ENCODE data around the gene IL18.

The IL18 gene

DNA sequence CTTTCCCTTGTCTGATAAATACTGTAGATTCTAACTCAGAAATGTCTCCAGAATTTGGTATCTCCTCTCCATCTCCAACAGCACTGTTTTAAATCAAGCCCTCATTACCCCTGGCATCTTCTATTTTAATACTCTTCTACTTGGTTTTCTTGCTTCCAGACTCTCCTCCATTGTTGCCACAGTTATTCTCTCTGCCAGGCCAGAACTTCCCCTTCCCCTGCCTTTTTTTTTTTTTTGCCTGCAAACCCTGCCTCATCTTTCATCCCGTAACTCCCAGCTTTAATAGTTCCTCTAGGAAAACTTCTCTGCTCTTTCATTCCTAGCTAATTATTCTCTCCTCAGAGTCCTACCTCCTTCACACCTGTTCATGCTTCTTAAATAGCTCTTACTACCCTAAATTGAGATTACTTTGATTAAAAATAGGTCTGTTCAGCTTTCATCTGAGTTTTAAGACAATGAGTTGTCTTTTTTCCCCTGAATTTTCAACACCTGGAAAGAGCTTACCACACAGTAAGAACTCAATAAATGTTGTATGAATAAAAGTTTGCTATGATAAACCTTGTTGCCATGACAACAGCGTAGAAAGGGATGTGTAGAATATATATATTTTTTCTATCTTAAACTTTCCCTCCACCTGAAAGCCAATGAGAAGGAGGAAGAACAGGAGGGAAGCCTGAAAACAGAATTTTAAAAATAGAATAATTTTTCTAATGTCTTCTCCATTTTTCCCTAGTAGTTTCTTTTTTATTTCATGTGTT, 3.6 kb downstream of the IL18 start:
- no peak overlapping the region for H3K4me3 Mint-ChIP-seq
- CTCF ChIA-PET, result no interaction called here
- no peaks in the 10 kb centered on the region for H3K9me3 Mint-ChIP-seq
- no peak for DNase-seq
- H3K27ac Mint-ChIP-seq, result no peak overlapping the region
- H3K27me3 Mint-ChIP-seq, result peaks cover 17% of the 10 kb centered on the region
- peaks cover 4% of the 10 kb centered on the region for H3K4me1 Mint-ChIP-seq
- H3K36me3 Mint-ChIP-seq, result no peaks in the 10 kb centered on the region

DNA sequence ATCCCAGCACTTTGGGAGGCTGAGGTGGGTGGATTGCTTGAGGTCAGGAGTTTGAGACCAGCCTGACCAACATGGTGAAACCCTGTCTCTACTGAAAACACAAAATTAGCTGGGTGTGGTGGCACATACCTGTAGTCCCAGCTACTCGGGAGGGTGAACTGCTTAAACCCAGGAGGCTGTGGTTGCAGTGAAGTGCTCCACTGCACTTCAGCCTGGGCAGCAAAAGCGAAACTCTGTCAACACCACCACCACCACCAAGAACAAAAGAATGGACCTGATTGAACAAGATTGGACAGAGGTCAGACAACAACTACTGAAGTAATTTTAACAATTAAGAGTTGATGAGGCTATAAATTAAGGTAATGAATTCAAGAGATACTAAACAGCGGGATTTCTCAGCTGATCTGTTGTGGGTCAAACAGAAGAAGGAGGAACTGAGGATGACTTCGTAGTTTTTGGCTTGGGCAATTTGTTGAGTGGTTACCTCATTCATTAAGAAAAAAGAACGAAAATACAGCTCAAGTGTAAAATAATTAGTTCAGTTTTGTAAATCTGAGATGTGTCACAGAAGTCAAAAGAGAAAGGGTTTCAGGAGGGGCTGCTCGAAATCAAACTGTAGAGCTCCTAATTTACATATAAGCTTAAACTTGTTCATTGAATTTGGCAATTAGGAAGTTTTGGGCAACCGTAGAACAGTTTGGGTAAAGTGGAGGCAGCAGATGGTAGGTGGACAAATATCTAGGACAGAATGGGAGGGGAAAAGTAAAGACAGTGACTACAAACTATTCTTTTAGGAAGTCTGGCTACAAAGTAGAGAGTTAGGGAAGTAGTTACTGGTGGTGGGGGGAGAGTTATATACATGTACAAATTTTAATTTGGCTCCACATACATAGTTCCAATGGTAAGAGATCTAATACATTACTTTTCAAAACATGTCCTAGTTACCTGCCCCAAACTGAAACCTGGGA, 4.5 kb downstream of the IL18 start:
- Mint-ChIP-seq H3K27me3 (peaks cover 17% of the 10 kb centered on the region), H3K9me3 (no peaks in the 10 kb centered on the region), H3K4me1 (peaks cover 4% of the 10 kb centered on the region), H3K36me3 (no peaks in the 10 kb centered on the region), H3K4me3 (no peak overlapping the region), H3K27ac (no peak overlapping the region)
- CTCF ChIA-PET, result interaction anchor here (0.7 kb wide), 1 partner anchor 18 kb away, joined by 3 read pairs; no protein-coding TSS in a partner anchor
- DNase-seq, result no peak

DNA sequence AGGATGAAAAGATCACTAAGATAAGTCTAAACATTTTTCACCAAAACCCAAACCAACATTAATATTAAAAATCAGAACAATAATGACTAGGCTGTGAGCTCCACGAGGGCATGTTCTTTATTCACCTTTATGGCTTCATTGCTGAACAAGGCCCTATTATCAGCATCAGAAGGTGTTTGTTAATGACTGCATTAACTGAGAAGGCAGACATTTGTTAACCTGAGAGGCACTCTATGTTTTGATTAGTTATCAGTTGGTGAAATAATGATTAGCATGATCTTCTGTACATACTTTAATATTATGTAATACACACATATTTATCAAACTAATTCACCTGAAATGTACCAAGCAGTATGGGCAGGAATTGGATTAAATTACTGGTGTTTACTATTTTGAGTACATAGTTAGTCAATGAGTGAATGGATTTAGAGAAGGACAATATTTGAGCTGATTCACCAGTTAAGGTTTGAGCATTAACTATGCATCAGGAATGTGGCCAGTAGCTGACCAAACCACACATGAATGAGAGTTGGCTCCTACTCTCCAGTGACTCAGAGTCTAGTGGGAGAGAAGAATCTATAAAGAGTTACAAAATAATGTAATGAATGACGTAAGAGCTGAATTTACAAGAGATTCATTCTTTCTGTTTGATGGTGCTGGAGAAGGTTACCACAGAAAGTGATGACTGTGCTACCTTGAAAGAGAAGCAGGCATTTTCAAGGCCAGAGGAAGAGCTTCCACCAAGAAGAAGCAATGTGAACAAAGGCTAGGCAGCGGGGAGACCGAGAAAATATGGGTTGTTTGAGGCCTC, 6.7 kb downstream of the IL18 start:
- no peak overlapping the region for H3K27ac Mint-ChIP-seq
- no peaks in the 10 kb centered on the region for H3K4me1 Mint-ChIP-seq
- peaks cover under 1% of the 10 kb centered on the region for H3K27me3 Mint-ChIP-seq
- CTCF ChIA-PET, result no interaction called here
- DNase-seq, result no peak
- no peak overlapping the region for H3K4me3 Mint-ChIP-seq
- no peaks in the 10 kb centered on the region for H3K9me3 Mint-ChIP-seq
- no peaks in the 10 kb centered on the region for H3K36me3 Mint-ChIP-seq

DNA sequence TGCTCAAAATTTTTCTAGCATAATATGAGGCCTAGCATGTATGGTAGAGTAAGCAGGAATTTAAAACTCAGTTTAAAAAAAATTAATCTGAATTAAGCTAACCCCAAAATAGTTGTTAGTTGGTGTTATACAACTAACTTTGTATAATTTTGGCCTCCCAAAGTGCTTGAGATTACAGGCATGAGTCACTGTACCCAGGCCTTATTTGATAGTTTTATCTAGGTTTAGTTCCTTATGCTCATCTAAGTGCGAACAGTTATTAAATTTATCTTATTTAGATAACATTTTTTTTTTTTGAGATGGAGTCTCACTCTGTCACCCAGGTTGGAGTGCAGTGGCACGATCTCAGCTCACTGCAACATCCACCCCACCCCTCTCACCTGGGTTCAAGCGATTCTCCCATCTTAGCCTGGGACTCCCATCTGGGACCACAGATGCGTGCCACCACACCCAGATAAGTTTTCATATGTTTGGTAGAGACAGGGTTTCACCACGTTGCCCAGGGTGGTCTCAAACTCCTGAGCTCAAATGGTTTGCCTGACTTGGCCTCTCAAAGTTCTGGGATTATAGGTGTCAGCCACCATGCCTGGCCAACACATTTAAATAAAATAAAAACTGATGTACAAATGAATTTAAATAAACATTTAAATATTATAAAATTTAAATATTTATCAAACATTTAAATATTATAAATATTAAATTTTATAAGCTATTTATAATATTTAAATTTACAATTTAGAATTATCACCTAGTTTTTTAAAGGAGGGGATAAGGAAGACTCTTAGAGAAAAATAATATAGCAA, 7.5 kb downstream of the IL18 start:
- H3K9me3 Mint-ChIP-seq, result no peaks in the 10 kb centered on the region
- CTCF ChIA-PET, result no interaction called here
- H3K4me1 Mint-ChIP-seq, result no peaks in the 10 kb centered on the region
- H3K36me3 Mint-ChIP-seq, result no peaks in the 10 kb centered on the region
- no peaks in the 10 kb centered on the region for H3K27me3 Mint-ChIP-seq
- H3K27ac Mint-ChIP-seq, result no peak overlapping the region
- H3K4me3 Mint-ChIP-seq, result no peak overlapping the region
- DNase-seq, result no peak

DNA sequence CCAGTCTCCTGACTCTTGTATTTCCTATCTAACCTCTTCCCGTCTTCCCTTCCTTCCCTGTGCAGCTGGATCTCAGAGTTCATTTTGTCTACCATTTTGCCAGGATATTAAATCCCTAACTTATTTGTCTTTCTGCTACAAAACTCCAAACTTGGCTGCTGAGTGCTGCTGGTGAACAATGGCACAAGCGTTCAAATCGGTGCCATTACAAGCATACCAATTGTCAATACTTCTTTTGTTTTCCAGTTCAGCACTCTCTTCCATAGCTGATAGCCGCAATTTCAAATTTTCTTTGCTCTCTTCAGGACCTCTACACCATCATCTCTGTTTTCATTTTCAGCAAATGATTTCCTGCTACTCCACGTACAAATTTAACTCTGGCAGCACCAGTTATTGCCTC, 13.4 kb downstream of the IL18 start:
- no peak overlapping the region for H3K4me3 Mint-ChIP-seq
- CTCF ChIA-PET, result no interaction called here
- no peaks in the 10 kb centered on the region for H3K4me1 Mint-ChIP-seq
- no peak for DNase-seq
- H3K27me3 Mint-ChIP-seq, result no peaks in the 10 kb centered on the region
- no peak overlapping the region for H3K27ac Mint-ChIP-seq
- no peaks in the 10 kb centered on the region for H3K9me3 Mint-ChIP-seq
- no peaks in the 10 kb centered on the region for H3K36me3 Mint-ChIP-seq

DNA sequence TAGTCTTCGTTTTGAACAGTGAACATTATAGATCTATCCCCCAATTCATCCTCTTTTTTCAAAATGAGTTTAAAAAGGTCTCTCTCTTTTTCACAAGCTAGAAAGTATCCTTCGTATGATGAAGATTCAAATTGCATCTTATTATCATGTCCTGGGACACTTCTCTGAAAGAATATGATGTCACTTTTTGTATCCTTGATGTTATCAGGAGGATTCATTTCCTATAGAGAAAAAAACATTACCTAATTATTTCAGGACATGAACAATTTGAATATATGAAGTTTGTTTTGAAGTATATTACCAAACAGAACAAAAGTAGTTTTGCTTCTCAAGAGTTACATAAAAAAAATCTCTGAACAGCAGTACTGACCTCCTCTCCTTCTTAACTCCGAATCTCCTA, 20.3 kb downstream of the IL18 start:
- Mint-ChIP-seq H3K27ac (no peak overlapping the region), H3K27me3 (no peaks in the 10 kb centered on the region), H3K36me3 (no peaks in the 10 kb centered on the region), H3K4me1 (no peaks in the 10 kb centered on the region), H3K4me3 (no peak overlapping the region), H3K9me3 (no peaks in the 10 kb centered on the region)
- CTCF ChIA-PET, result no interaction called here
- DNase-seq, result no peak

DNA sequence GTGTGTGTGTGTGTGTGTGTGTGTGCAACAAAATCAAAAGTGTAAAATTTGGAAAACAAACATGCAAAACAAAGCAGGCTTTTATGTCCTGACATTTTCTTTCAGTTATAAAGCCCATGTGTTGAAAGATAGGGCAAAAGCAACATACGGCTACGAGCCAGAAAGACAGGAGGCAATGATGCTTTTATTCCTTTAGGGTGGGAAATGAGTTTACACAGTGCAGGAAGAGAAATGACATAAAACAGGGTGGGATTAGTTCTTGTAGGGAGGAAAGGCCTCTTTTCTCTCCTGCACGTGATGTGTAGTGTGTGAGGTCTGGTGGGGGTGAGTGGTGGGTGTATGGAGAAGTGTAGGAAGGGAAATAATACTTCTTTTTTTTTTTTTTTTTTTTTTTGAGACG, 29.4 kb downstream of the IL18 start:
- no peak for DNase-seq
- Mint-ChIP-seq H3K27ac (no peak overlapping the region), H3K4me1 (peaks cover 4% of the 10 kb centered on the region), H3K9me3 (no peaks in the 10 kb centered on the region), H3K27me3 (no peaks in the 10 kb centered on the region), H3K4me3 (no peak overlapping the region), H3K36me3 (no peaks in the 10 kb centered on the region)
- CTCF ChIA-PET, result interaction anchor here (1.2 kb wide), 1 partner anchor 21 kb away, joined by 3 read pairs; no protein-coding TSS in a partner anchor

DNA sequence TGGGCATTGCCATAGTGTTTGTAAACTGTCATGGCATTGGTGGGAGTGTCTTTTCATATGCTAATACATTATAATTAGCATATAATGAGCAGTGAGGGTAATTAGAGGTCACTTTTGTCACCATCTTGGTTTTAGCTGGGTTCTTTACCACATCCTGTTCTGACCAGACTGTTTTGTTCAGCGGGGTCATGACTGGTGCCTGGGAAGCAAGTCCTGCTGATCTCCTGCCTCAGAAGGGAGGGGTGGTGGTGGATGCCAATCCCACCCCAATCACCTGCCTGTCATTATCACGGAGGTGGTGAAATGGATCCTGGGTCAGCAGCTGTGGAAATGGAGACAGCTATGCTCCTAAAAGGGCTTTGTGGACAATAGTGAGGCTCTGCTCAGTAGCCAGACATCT, 31.2 kb downstream of the IL18 start:
- CTCF ChIA-PET, result no interaction called here
- no peak overlapping the region for H3K27ac Mint-ChIP-seq
- no peak for DNase-seq
- no peak overlapping the region for H3K4me3 Mint-ChIP-seq
- peaks cover 4% of the 10 kb centered on the region for H3K4me1 Mint-ChIP-seq
- H3K9me3 Mint-ChIP-seq, result no peaks in the 10 kb centered on the region
- H3K27me3 Mint-ChIP-seq, result no peaks in the 10 kb centered on the region
- H3K36me3 Mint-ChIP-seq, result no peaks in the 10 kb centered on the region

DNA sequence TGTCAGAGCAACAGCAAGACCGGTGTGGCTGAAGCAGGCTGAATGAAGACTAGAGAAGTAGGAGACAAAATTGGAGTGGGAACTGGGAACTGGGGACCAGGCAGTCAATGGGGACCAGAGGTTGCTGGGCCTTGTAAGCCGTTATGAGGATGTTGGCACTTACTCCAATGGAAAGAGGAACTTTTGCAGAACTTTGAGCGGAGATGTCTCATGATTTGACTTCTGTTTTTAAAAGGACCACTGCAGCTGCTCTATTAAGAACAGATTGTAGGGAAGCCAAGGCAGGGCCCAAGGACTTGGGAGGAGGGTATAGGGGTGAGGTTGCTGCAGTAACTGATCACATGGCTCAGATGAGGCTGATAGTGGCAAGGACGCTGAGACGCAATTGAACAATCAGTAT, 34.2 kb downstream of the IL18 start:
- no peak for DNase-seq
- H3K27me3 Mint-ChIP-seq, result no peaks in the 10 kb centered on the region
- CTCF ChIA-PET, result interaction anchor here (0.7 kb wide), 1 partner anchor 17 kb away, joined by 3 read pairs; no protein-coding TSS in a partner anchor
- H3K27ac Mint-ChIP-seq, result no peak overlapping the region
- H3K9me3 Mint-ChIP-seq, result no peaks in the 10 kb centered on the region
- H3K36me3 Mint-ChIP-seq, result no peaks in the 10 kb centered on the region
- H3K4me3 Mint-ChIP-seq, result no peak overlapping the region
- H3K4me1 Mint-ChIP-seq, result peaks cover 4% of the 10 kb centered on the region

DNA sequence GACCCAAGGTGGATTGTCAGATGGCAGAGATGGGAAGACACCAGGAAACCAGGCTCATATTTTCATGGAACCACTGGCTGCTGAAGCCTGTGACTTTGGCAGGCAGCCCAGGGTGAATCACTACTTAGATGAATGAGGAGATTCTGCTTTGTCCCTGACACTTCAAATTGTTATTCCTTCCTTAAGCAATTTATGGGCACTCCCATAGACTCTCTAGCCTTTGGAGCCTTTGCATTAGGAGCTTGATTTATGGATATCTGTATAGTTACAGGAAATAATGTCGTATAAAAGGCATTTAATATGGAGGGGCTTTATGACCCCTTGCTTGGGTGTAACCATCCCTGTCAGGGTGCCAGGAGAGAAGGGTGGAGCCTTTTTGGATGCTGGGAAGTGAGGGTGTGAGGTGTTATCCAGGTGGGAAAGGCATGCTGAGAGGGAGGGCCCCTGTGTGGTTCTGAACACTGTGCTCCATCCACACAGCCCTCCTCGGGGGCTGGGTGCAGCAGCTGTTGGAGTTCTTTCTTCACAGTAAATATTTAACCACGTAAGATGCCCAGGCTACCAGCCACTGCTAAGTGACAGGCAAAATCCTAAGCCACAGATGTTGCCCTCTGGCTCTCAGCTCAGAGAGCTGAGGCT, 35.3 kb downstream of the IL18 start:
- CTCF ChIA-PET, result no interaction called here
- H3K4me1 Mint-ChIP-seq, result peaks cover 4% of the 10 kb centered on the region
- no peaks in the 10 kb centered on the region for H3K9me3 Mint-ChIP-seq
- H3K4me3 Mint-ChIP-seq, result no peak overlapping the region
- H3K27ac Mint-ChIP-seq, result no peak overlapping the region
- no peaks in the 10 kb centered on the region for H3K27me3 Mint-ChIP-seq
- H3K36me3 Mint-ChIP-seq, result no peaks in the 10 kb centered on the region
- DNase-seq, result no peak

DNA sequence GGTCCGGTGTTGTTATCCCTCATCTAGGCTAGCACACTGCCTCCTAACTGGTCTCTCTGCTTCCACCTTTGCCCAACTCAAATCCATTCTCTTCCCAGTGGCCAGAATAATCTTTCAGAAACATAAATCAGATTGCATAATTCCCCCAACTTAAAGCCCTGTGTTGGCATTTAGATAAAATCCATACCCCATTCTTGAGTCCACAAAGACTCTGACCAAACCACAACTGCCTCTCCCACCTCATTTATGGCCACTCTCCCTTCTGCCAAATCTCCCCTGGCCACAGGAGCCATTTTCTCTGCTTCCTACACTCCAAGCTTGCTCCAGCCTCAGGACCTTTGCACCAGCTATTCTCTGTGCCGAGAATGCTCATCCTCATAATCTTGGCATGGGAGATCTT, 36.8 kb downstream of the IL18 start:
- CTCF ChIA-PET, result interaction anchor here (0.9 kb wide), 1 partner anchor 14 kb away, joined by 3 read pairs; no protein-coding TSS in a partner anchor
- Mint-ChIP-seq H3K9me3 (no peaks in the 10 kb centered on the region), H3K27me3 (no peaks in the 10 kb centered on the region)

DNA sequence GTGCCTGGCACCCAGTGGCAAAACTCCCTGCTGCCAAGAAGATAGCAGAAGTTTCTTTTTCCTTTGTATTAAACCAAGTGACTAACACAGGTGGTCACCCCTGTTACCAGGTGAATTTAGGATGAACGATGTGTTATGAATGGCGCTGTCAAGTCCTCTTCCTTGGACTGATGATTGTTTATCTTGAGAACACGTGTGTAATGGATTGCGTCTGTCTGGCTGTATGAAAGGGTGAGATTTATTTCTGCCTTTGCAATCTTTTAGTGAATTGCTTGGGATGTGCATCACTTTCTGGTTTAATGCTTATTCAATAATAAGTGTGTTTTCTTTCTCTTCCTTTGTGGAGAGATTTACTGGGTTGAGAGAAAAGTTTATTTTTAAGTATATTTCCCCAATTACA, 40.8 kb downstream of the IL18 start:
- no peak for DNase-seq
- no peaks in the 10 kb centered on the region for H3K9me3 Mint-ChIP-seq
- no peaks in the 10 kb centered on the region for H3K27me3 Mint-ChIP-seq
- H3K4me3 Mint-ChIP-seq, result no peak overlapping the region
- CTCF ChIA-PET, result interaction anchor here (3.7 kb wide), 1 partner anchor 10 kb away, joined by 20 read pairs; no protein-coding TSS in a partner anchor
- no peaks in the 10 kb centered on the region for H3K4me1 Mint-ChIP-seq
- no peak overlapping the region for H3K27ac Mint-ChIP-seq
- H3K36me3 Mint-ChIP-seq, result no peaks in the 10 kb centered on the region

More for the DNA sequence above, 36.8 kb downstream of the IL18 start:
- Mint-ChIP-seq H3K4me1 (peaks cover 4% of the 10 kb centered on the region), H3K36me3 (no peaks in the 10 kb centered on the region), H3K27ac (no peak overlapping the region), H3K4me3 (no peak overlapping the region)
- DNase-seq, result no peak

DNA sequence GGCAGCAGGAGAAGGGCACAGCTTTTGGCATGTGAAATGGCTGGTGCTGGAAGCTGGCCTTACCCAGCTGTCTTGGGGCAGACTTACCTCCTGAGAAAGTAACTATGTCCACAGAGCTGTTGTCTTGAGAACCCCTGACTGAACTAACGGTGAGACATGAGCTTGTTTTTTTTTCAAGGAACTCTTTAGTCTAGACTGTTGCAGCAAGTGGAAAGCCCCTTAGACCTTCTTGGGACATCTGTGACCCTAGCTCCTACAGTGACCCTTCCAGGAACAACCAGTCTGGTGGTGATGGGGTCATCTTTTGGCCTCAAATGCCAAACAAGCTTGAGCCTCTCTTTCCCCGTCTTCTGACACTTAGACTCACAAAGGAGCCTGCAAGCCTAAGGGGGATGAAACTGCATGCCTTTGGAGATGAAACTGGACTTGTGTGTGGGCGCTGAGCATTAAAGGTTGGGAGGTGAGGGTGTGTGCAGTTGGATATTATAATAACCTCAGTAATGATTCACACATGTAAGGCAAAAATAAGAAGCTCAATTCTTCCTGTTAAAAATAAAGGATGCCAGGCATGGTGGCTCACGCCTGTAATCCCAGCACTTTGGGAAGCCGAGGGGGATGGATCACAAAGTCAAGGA, 41.8 kb downstream of the IL18 start:
- Mint-ChIP-seq H3K27me3 (no peaks in the 10 kb centered on the region), H3K4me1 (no peaks in the 10 kb centered on the region), H3K9me3 (no peaks in the 10 kb centered on the region), H3K36me3 (no peaks in the 10 kb centered on the region), H3K27ac (no peak overlapping the region), H3K4me3 (no peak overlapping the region)
- CTCF ChIA-PET, result interaction anchor here (1.2 to 3.7 kb wide), 2 partner anchors 9 to 158 kb away, joined by 3 to 20 read pairs; no protein-coding TSS in a partner anchor
- no peak for DNase-seq

Data from activated naive CD4-positive, alpha-beta T cell treated with anti-CD3 and anti-CD28 coated beads, Interleukin-2, amount 10 ng/mL, durations not matched to agents 7 days and 5 days (primary cell).